Ishikawa (cell line): ENCODE data around the gene PRKD2.

Experiments
- CEBPB ChIP-seq: IDR thresholded peaks from 2 replicates; pipeline ENCODE4 v1.6.1; 2012
- CREB1 ChIP-seq: IDR thresholded peaks from 2 replicates; pipeline ENCODE4 v1.6.1; 2012; ENCODE audit warnings: low read depth
- EGR1 ChIP-seq: IDR thresholded peaks from 2 replicates; pipeline ENCODE4 v1.6.1; 2012
- EP300 ChIP-seq: IDR thresholded peaks from 2 replicates; pipeline ENCODE4 v1.6.1; 2012; ENCODE audit warnings: borderline replicate concordance
- FOXM1 ChIP-seq: IDR thresholded peaks from 2 replicates; pipeline ENCODE4 v1.6.1; 2012; ENCODE audit warnings: low read depth, borderline replicate concordance
- NFIC ChIP-seq: IDR thresholded peaks from 2 replicates; pipeline ENCODE4 v1.6.1; 2012
- RAD21 ChIP-seq: IDR thresholded peaks from 2 replicates; pipeline ENCODE4 v1.6.1; 2012; ENCODE audit warnings: low read depth
- TAF1 ChIP-seq: IDR thresholded peaks from 2 replicates; pipeline ENCODE4 v1.6.1; 2012; ENCODE audit warnings: low read depth, mild to moderate bottlenecking
- TCF12 ChIP-seq: IDR thresholded peaks from 2 replicates; pipeline ENCODE4 v1.6.1; 2012; ENCODE audit warnings: low read depth
- TEAD4 ChIP-seq: IDR thresholded peaks from 2 replicates; pipeline ENCODE4 v1.6.1; 2012
- YY1 ChIP-seq: IDR thresholded peaks from 2 replicates; pipeline ENCODE4 v1.6.1; 2012; ENCODE audit warnings: low read depth
- ZBTB7A ChIP-seq: IDR thresholded peaks from 2 replicates; pipeline ENCODE4 v1.6.1; 2012; ENCODE audit warnings: low read depth
- TF ChIP-seq, protein P1 (sequence below): IDR thresholded peaks from 2 replicates; pipeline ENCODE4 v1.6.1; 2012; ENCODE audit warnings: low read depth, mild to moderate bottlenecking
- TF ChIP-seq, protein P2 (sequence below): IDR thresholded peaks from 2 replicates; pipeline ENCODE4 v1.6.1; 2012
- TF ChIP-seq, protein P3 (sequence below): IDR thresholded peaks from 2 replicates; pipeline ENCODE4 v1.6.1; 2012

Gene PRKD2

DNA sequence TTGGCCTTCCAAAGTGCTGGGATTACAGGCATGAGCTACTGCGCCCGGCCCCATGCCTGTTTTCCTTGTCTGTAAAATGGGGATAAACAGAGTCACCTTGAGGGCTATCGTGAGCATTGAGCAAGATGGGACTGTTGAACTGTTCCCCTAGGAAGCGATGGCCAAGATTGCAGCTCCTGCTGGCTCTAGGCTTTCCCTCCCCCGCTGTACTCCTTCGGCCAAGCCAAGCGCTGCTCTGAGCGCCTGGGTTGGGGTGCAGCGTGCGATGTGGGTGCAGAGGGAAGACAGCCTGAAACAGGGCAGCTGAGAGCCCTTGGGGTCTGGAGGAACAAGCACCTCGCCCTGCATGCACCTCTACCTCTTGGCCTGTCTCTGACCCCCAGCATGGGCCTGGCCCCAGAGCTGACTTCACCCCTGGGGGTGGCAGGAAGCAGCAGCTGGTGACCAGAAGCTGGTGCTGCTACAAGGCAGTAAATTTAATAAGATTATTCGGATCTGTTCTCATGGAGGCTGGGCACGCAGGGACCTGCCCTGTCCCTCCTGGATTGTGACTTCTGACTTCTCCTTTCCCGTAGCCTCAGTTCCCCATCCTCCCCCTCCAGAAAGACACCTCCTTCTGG lies 86.2 kb downstream of the PRKD2 start:
- no peak for TF ChIP-seq FOXM1
- TF ChIP-seq, protein P1, sequence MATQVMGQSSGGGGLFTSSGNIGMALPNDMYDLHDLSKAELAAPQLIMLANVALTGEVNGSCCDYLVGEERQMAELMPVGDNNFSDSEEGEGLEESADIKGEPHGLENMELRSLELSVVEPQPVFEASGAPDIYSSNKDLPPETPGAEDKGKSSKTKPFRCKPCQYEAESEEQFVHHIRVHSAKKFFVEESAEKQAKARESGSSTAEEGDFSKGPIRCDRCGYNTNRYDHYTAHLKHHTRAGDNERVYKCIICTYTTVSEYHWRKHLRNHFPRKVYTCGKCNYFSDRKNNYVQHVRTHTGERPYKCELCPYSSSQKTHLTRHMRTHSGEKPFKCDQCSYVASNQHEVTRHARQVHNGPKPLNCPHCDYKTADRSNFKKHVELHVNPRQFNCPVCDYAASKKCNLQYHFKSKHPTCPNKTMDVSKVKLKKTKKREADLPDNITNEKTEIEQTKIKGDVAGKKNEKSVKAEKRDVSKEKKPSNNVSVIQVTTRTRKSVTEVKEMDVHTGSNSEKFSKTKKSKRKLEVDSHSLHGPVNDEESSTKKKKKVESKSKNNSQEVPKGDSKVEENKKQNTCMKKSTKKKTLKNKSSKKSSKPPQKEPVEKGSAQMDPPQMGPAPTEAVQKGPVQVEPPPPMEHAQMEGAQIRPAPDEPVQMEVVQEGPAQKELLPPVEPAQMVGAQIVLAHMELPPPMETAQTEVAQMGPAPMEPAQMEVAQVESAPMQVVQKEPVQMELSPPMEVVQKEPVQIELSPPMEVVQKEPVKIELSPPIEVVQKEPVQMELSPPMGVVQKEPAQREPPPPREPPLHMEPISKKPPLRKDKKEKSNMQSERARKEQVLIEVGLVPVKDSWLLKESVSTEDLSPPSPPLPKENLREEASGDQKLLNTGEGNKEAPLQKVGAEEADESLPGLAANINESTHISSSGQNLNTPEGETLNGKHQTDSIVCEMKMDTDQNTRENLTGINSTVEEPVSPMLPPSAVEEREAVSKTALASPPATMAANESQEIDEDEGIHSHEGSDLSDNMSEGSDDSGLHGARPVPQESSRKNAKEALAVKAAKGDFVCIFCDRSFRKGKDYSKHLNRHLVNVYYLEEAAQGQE: no peak
- no peak for TF ChIP-seq CREB1
- no peak for TF ChIP-seq NFIC
- TF ChIP-seq TCF12: no peak
- TF ChIP-seq TEAD4: no peak
- TF ChIP-seq, protein P2, sequence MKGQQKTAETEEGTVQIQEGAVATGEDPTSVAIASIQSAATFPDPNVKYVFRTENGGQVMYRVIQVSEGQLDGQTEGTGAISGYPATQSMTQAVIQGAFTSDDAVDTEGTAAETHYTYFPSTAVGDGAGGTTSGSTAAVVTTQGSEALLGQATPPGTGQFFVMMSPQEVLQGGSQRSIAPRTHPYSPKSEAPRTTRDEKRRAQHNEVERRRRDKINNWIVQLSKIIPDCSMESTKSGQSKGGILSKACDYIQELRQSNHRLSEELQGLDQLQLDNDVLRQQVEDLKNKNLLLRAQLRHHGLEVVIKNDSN: no peak
- no peak for TF ChIP-seq ZBTB7A
- TF ChIP-seq EGR1: no peak
- TF ChIP-seq, protein P3, sequence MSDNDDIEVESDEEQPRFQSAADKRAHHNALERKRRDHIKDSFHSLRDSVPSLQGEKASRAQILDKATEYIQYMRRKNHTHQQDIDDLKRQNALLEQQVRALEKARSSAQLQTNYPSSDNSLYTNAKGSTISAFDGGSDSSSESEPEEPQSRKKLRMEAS: no peak
- no peak for TF ChIP-seq RAD21
- no peak for TF ChIP-seq CEBPB
- TF ChIP-seq YY1: no peak
- TF ChIP-seq TAF1: no peak
- no peak for TF ChIP-seq EP300

DNA sequence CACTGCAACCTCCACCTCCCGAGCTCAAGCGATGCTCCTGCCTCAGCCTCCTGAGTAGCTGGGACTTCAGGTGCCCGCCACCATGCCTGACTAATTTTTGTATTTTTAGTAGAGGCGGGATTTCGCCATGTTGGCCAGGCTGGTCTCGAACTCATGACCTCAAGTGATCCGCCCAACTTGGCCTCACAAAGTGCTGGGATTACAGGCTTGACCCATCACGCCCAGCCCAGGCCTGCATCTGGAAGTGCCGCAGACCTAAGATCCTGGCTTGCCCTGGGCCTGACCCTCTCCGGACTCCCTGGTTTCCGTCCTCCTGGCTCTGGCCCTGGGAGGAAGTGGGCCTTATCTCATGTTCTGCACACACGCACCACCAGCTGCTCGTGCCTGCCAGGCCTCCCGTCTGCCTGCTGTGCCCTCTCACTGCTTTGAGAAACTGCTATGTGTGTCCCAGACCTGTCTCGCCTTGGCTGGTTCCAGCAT lies 87.3 kb downstream of the PRKD2 start:
- TF ChIP-seq, protein P1: no peak
- TF ChIP-seq EGR1: no peak
- TF ChIP-seq YY1: no peak

DNA sequence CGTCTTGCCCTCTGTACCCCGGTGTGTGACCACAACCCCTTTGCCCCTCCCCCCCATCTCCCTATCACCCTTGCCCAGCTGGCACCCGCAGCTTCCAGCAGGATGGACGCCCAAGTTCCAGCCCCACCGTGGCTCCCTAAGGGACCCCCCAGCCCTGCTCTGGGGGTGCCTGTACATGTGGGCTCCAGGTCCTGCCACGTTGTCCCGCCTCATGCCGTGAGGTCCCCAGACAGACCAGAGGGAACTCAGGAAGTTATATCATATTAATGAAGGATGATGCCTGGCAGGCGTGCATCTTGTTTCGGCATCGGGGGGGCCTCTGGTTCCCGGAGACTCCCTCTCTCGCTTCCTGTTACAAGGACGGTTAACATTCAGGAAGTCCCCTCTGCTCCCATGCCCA lies 90.5 kb downstream of the PRKD2 start:
- no peak for TF ChIP-seq CEBPB
- no peak for TF ChIP-seq YY1
- TF ChIP-seq, protein P2: no peak
- no peak for TF ChIP-seq NFIC

DNA sequence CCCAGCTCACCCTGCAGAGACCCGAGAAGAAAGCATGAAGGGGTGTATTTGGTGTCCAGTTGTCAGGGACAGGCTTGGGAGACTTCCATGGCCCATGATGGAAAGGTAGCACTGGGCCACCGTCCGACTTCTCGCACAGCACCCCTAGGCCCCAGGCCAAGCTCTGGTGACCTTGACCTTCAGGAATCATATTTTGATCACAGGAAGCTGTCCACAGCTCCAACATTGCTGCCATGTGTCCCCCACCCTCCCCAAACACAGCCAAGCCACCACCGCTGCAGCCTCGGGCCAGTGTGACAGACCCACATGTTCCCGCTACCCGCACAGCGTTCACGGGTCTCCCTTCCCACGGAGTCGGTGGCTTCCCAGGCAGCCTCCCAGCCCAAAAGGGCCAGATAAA lies 91.2 kb downstream of the PRKD2 start:
- TF ChIP-seq NFIC: no peak
- TF ChIP-seq EP300: no peak
- TF ChIP-seq RAD21: no peak
- no peak for TF ChIP-seq TAF1
- TF ChIP-seq TEAD4: no peak
- TF ChIP-seq, protein P1: no peak
- no peak for TF ChIP-seq EGR1
- no peak for TF ChIP-seq ZBTB7A
- TF ChIP-seq CREB1: no peak
- TF ChIP-seq CEBPB: no peak
- TF ChIP-seq YY1: no peak
- no peak for TF ChIP-seq FOXM1

DNA sequence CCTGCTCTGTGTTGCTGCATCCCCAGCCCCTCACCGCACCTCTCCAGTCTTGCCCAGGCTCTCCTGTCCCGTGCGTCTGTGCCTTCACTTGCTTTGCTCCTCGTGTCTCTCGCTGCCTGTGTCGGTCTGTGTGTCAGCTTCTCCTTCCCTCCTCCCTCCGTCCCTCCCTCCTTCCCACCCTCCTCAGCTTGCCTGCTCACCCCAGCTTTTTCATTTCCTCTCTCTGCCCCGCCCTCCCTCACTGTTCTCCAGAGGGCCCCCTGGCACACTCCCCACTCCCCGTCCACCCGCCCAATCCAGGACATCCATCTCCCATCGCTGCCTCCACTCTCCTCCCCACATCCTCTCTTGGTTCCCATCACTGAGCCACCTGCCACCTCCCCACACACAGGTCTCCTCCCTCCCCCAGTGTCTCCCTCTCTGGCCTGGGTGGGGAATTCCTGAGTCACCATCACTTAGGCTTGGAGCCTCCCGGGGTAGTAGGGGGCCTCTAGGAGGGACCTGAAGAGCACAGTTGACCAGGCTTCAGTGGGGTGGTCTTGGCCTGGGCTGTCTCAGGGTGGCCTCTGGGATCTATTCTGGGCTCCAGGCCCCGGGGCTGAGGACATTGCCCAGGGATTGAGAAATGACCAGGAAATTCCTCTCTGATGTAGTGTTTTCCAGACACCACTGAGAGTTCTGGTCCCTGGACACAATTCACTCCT lies 91.8 kb downstream of the PRKD2 start, which contains the start of gene PTGIR:
PTGIR (minus strand) TSS at position 132 of the 704 bp plus-strand sequence. CDS start 864 bp downstream, outside the sequence.
- TF ChIP-seq TAF1: no peak
- TF ChIP-seq, protein P3: no peak
- TF ChIP-seq FOXM1: no peak
- TF ChIP-seq TCF12: no peak
- no peak for TF ChIP-seq CEBPB
- TF ChIP-seq TEAD4: no peak
